Transverse colon (tissue), 4 donors: ENCODE results near the gene SQSTM1. TPM values are rescaled to one million over a fixed set of nuclear protein-coding genes. Genes with fewer than 3 reads are reported as not detected.
"Not testable (repeated sequence)": the region's sequence is repeated elsewhere in the genome, so short reads cannot be mapped to it uniquely, and the experiment has no call there.

Experiments used
- DNase-seq: peaks from one replicate; pipeline ENCODE4 v3.0.0-alpha.2; 2019
- H3K27ac ChIP-seq, 4 donors: fragments of 200-600 bp; sonication (generic); 2 replicates each; pipeline ENCODE4 v1.5.1; 2016 to 2018; ENCODE audit warnings: inconsistent platforms in 4 of 4
- H3K27me3 ChIP-seq: fragments of 200-600 bp; sonication (generic); 2 replicates; pipeline ENCODE4 v1.5.1; 2017; ENCODE audit warnings: inconsistent platforms
- H3K36me3 ChIP-seq, 4 donors: fragments of 200-600 bp; sonication (generic); 2 replicates each; pipeline ENCODE4 v1.5.1; 2017 to 2019; ENCODE audit warnings: inconsistent platforms in 4 of 4
- H3K4me1 ChIP-seq, 4 donors: fragments of 200-600 bp; sonication (generic); 2 replicates each; pipeline ENCODE4 v1.5.1; 2017 to 2020; ENCODE audit warnings: inconsistent platforms in 4 of 4
- H3K4me3 ChIP-seq, 4 donors: fragments of 200-600 bp; sonication (generic); 1 replicate in 1 of 4; 2 replicates in 3 of 4; pipeline versions ENCODE4 v1.5.1 to v1.6.1; 2017 to 2019; ENCODE audit warnings: inconsistent platforms in 4 of 4
- H3K9me3 ChIP-seq, 2 donors: fragments of 200-600 bp; sonication (generic); 2 replicates each; pipeline ENCODE4 v1.5.1; 2017 to 2019; ENCODE audit warnings: inconsistent platforms in 2 of 2
- EP300 ChIP-seq: sonication (generic); formaldehyde crosslinking; IDR thresholded peaks from one replicate; pipeline ENCODE4 v1.6.1; 2017; ENCODE audit warnings: antibody characterized with exemption, low read depth
- POLR2A ChIP-seq: fragments of 450-650 bp; IDR thresholded peaks from one replicate; pipeline ENCODE4 v1.6.1; 2016; ENCODE audit warnings: antibody characterized with exemption, mild to moderate bottlenecking, moderate library complexity
- POLR2AphosphoS5 ChIP-seq, 3 donors: sonication (generic); formaldehyde crosslinking; IDR thresholded peaks; one replicate each; pipeline ENCODE4 v1.6.1; 2016; ENCODE audit warnings: antibody characterized with exemption in 3 of 3
- WGBS, 2 donors: methylation state at CpG; one replicate each; pipeline ENCODE4 v1.1.5; 2018; ENCODE audit warnings: low coverage in 1 of 2; 5-methylcytosine and 5-hydroxymethylcytosine counted together
- in situ Hi-C, 4 donors: fragments of 200-750 bp; cut with MboI; loops; one replicate each; pipeline versions ENCODE4 v1.15.0 to v1.15.1; 2017; ENCODE audit warnings: low sequenced_read_pairs in 3 of 4, low pct_ligation_motif_present in 1 of 4, low pct_unique_long_range_greater_than_20kb in 1 of 4
- intact Hi-C: fragments of 100-400 bp; cut with DNase I; formaldehyde crosslinking; loops from one replicate; pipeline ENCODE4 v1.15.1; 2023; ENCODE audit warnings: low total_unique reads
- total RNA-seq, 4 donors: library from RNA; depleted of rRNA; stranded (reverse); fragments of >200 nt; gene quantifications; one replicate each; pipeline ENCODE4 v1.1.0, GENCODE V29; 2016
- TF ChIP-seq, protein P1 (sequence below), 5 experiments: fragments of 200-600 bp in 3 of 5; fragments of 450-650 bp in 2 of 5; sonication (generic) in 3 of 5; IDR thresholded peaks; 1 replicate in 2 of 5; 2 replicates in 3 of 5; pipeline ENCODE4 v1.5.1; 2016 to 2017; ENCODE audit warnings: antibody characterized with exemption in 5 of 5, inconsistent platforms in 3 of 5, mild to moderate bottlenecking in 2 of 5, moderate library complexity in 1 of 5

SQSTM1 gene
- total RNA-seq, 4 donors from 2014 or later = 250 to 620 (median 432) TPM

DNA sequence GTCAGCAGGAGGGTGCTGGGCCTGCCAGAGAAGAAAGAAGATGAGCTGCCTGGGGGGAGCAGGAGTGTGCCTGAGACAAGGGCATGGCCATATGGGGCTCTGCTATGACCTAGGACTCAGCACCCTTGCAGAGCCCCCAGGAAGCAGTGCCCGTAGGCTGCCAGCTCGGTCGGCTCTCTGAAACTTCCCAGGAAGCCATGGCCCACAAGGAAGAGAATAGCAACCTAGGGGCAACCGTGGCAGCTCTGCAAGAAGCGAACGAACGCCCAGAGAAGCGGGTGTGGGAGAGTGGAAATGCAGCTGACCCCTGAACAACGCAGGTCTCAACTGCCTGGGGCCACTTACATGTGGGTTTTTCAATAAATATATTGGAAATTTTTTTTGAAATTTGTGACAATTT lies 37.6 kb upstream of the SQSTM1 start:
- Histone ChIP-seq H3K9me3 (no peaks in the 10 kb centered on the region), H3K36me3 (no peaks in the 10 kb centered on the region), H3K27ac (no peak overlapping the region), H3K4me3 (no peak overlapping the region), H3K4me1 (no peaks in the 10 kb centered on the region), H3K27me3 (no peaks in the 10 kb centered on the region)
- intact Hi-C loops (no loop called here), in situ Hi-C loops (no loop called here)
- TF ChIP-seq, protein P1, sequence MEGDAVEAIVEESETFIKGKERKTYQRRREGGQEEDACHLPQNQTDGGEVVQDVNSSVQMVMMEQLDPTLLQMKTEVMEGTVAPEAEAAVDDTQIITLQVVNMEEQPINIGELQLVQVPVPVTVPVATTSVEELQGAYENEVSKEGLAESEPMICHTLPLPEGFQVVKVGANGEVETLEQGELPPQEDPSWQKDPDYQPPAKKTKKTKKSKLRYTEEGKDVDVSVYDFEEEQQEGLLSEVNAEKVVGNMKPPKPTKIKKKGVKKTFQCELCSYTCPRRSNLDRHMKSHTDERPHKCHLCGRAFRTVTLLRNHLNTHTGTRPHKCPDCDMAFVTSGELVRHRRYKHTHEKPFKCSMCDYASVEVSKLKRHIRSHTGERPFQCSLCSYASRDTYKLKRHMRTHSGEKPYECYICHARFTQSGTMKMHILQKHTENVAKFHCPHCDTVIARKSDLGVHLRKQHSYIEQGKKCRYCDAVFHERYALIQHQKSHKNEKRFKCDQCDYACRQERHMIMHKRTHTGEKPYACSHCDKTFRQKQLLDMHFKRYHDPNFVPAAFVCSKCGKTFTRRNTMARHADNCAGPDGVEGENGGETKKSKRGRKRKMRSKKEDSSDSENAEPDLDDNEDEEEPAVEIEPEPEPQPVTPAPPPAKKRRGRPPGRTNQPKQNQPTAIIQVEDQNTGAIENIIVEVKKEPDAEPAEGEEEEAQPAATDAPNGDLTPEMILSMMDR (IDR thresholded peaks at IDR 0.05) = no peak
- WGBS, 2 donors = 87% methylated on average over 9 of the region's 9 CpGs; no CpG with 5 or more reads in 1 of the 2 donors
- DNase-seq = no peak

DNA sequence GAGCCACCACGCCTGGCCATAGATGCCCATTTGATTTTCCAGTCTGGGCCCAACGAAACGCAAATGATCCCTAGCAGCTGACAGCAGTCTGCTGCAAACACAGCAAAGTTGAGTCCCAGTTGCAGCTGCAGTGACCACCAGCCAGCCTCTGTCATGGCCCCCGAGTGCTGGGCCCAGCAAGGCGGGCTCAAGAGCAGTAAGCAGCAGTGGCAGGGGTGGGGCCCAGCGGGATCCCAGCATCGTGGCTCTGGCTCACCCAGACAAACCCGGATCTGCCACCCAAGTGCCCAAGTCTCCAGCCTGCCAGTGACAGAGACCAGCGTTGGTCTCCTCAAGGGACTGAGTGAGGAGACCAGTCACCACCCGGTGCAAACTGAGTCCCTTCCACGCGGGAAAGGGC lies 33.8 kb upstream of the SQSTM1 start:
- Histone ChIP-seq H3K36me3 (no peaks in the 10 kb centered on the region), H3K4me1 (no peaks in the 10 kb centered on the region), H3K27ac (no peak overlapping the region), H3K4me3 (no peak overlapping the region), H3K9me3 (no peaks in the 10 kb centered on the region), H3K27me3 (no peaks in the 10 kb centered on the region)
- no peak for DNase-seq
- TF ChIP-seq POLR2A (no peak), EP300 (no peak), POLR2AphosphoS5 (IDR thresholded peaks at IDR 0.05) (no peak)
- TF ChIP-seq, protein P1 (IDR thresholded peaks at IDR 0.05) = no peak
- WGBS, 2 donors = 70% methylated on average over 12 of the region's 12 CpGs; no CpG with 5 or more reads in 1 of the 2 donors
- in situ Hi-C loops (no loop called here), intact Hi-C loops (no loop called here)

DNA sequence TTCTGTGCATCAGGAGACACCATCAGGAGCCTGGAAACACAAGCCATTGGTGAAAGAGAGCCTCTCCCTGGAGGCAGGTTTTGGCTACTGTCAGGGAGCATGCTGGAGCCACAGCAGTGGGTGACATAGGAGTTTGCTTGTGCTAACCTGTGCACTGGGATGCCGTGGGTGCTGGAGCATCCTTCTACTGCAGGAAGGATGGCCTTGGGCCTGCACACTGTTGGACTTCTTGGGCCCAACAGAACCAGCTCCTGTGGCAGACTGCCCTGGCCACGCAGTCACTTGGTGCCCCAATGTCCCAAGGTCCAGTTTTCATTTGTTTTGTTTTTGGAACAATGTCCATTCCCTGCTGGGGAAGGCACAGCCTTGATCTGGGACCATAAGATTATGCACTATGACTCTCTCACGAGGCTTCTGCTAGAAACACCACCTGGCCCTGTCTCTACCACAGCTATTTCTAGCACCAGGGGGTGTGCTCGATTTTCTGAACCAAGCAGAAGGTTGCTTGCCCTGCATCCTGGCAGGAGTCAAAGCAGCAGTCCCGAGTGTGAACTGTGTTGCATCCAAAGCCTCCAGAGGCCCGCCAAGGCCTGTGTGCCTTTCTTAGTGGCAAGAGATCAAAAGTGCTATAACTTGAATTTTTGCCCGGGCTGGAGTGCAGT lies 32.4 kb upstream of the SQSTM1 start:
- H3K27me3 ChIP-seq = no peaks in the 10 kb centered on the region
- in situ Hi-C loops = no loop called here
- no peaks in the 10 kb centered on the region for H3K9me3 ChIP-seq
- DNase-seq = no peak
- intact Hi-C loops = no loop called here
- 84% methylated on average over 7 of the region's 7 CpGs; no CpG with 5 or more reads in 1 of the 2 donors for WGBS, 2 donors
- TF ChIP-seq POLR2AphosphoS5 (IDR thresholded peaks at IDR 0.05) = no peak
- no peak for TF ChIP-seq EP300
- TF ChIP-seq, protein P1 (IDR thresholded peaks at IDR 0.05) = no peak
- no peak for TF ChIP-seq POLR2A
- H3K36me3 ChIP-seq = no peaks in the 10 kb centered on the region
- H3K4me3 ChIP-seq = no peak overlapping the region
- H3K27ac ChIP-seq = no peak overlapping the region
- H3K4me1 ChIP-seq = peaks cover 0 to 10% (median 2%) of the 10 kb centered on the region in 4 donors

DNA sequence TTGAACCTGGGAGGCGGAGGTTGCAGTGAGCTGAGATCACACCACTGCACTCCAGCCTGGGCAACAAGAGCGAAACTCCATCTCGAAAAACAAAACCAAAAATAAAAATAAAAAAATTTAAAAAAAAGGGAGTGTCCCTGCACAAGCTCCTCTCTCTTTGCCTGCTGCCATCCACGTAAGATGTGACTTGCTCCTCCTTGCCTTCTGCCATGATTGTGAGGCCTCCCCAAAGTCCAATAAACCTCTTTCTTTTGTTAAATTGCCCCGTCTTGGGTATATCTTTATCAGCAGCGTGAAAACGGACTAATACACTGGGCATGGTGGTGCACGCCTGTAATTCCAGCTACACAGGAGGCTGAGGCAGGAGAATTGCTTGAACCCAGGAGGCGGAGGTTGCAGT lies 31.4 kb upstream of the SQSTM1 start:
- intact Hi-C loops, H3K9me3 ChIP-seq, in situ Hi-C loops, H3K27ac ChIP-seq, DNase-seq, H3K4me3 ChIP-seq, H3K27me3 ChIP-seq, H3K36me3 ChIP-seq: not testable (repeated sequence)
- H3K4me1 ChIP-seq = peaks cover 5 to 20% (median 9%) of the 10 kb centered on the region in 4 donors
- 89 to 94% methylated on average over 4 to 9 of the region's 9 CpGs for WGBS, 2 donors
